ENCODE data around the gene URI1.
A peak's percentile ranks its signal among the peaks of the same experiment; 100 is the strongest.

The URI1 gene

GRCh38 chr19:30020189-30020588 is 78.2 kb downstream of the URI1 start:
- no peaks in the 10 kb centered on the region; the same call in 1 of the 2 replicates for H3K36me3 ChIP-seq (ENCODE audit: insufficient read depth, low read length)
- no peak overlapping the region for H3K4me3 ChIP-seq (ENCODE audit: low read depth, low read length)

GRCh38 chr19:30022659-30023058 is 80.6 kb downstream of the URI1 start:
- H3K4me1 ChIP-seq (ENCODE audit: control insufficient read depth, insufficient read depth, low read length, unreplicated experiment): no peaks in the 10 kb centered on the region
- no peaks in the 10 kb centered on the region for H3K79me2 ChIP-seq (ENCODE audit: control insufficient read depth, insufficient read depth, low read length, unreplicated experiment)
- H3K27me3 ChIP-seq (ENCODE audit: insufficient read depth, low read length): no peaks in the 10 kb centered on the region
- H2AFZ ChIP-seq (ENCODE audit: low read length, unreplicated experiment): no peak overlapping the region
- no peak overlapping the region for H3K4me3 ChIP-seq (ENCODE audit: low read depth, low read length)
- H3K36me3 ChIP-seq (ENCODE audit: insufficient read depth, low read length): no peaks in the 10 kb centered on the region; the same call in 1 of the 2 replicates
- no peak overlapping the region for H3K27ac ChIP-seq (ENCODE audit: low read depth, low read length)

More at GRCh38 chr19:30020189-30020588, 78.2 kb downstream of the URI1 start:
- H3K4me1 ChIP-seq (ENCODE audit: control insufficient read depth, insufficient read depth, low read length, unreplicated experiment): no peaks in the 10 kb centered on the region
- no peak overlapping the region for H3K27ac ChIP-seq (ENCODE audit: low read depth, low read length)
- no peaks in the 10 kb centered on the region for H3K79me2 ChIP-seq (ENCODE audit: control insufficient read depth, insufficient read depth, low read length, unreplicated experiment)
- no peak overlapping the region for H2AFZ ChIP-seq (ENCODE audit: low read length, unreplicated experiment)
- no peaks in the 10 kb centered on the region for H3K27me3 ChIP-seq (ENCODE audit: insufficient read depth, low read length)

GRCh38 chr19:30023330-30023729 is 81.3 kb downstream of the URI1 start:
- Histone ChIP-seq H3K4me1 (ENCODE audit: control insufficient read depth, insufficient read depth, low read length, unreplicated experiment) (no peaks in the 10 kb centered on the region), H3K27ac (ENCODE audit: low read depth, low read length) (no peak overlapping the region), H3K79me2 (ENCODE audit: control insufficient read depth, insufficient read depth, low read length, unreplicated experiment) (no peaks in the 10 kb centered on the region), H3K4me3 (ENCODE audit: low read depth, low read length) (no peak overlapping the region), H2AFZ (ENCODE audit: low read length, unreplicated experiment) (no peak overlapping the region), H3K36me3 (ENCODE audit: insufficient read depth, low read length) (no peaks in the 10 kb centered on the region; the same call in 1 of the 2 replicates), H3K27me3 (ENCODE audit: insufficient read depth, low read length) (no peaks in the 10 kb centered on the region)

GRCh38 chr19:30024091-30024490 is 82.1 kb downstream of the URI1 start:
- no peak overlapping the region for H3K27ac ChIP-seq (ENCODE audit: low read depth, low read length)
- H3K27me3 ChIP-seq (ENCODE audit: insufficient read depth, low read length): no peaks in the 10 kb centered on the region
- no peaks in the 10 kb centered on the region for H3K79me2 ChIP-seq (ENCODE audit: control insufficient read depth, insufficient read depth, low read length, unreplicated experiment)
- no peak overlapping the region for H2AFZ ChIP-seq (ENCODE audit: low read length, unreplicated experiment)
- no peaks in the 10 kb centered on the region for H3K4me1 ChIP-seq (ENCODE audit: control insufficient read depth, insufficient read depth, low read length, unreplicated experiment)
- H3K4me3 ChIP-seq (ENCODE audit: low read depth, low read length): no peak overlapping the region
- H3K36me3 ChIP-seq (ENCODE audit: insufficient read depth, low read length): no peaks in the 10 kb centered on the region; the same call in 1 of the 2 replicates

GRCh38 chr19:30026933-30027332 is 84.9 kb downstream of the URI1 start:
- Histone ChIP-seq H3K4me3 (ENCODE audit: low read depth, low read length) (no peak overlapping the region), H2AFZ (ENCODE audit: low read length, unreplicated experiment) (no peak overlapping the region), H3K36me3 (ENCODE audit: insufficient read depth, low read length) (peaks cover 7% of the 10 kb centered on the region), H3K27me3 (ENCODE audit: insufficient read depth, low read length) (no peaks in the 10 kb centered on the region), H3K79me2 (ENCODE audit: control insufficient read depth, insufficient read depth, low read length, unreplicated experiment) (no peaks in the 10 kb centered on the region), H3K27ac (ENCODE audit: low read depth, low read length) (no peak overlapping the region), H3K4me1 (ENCODE audit: control insufficient read depth, insufficient read depth, low read length, unreplicated experiment) (peaks cover 7% of the 10 kb centered on the region)

GRCh38 chr19:30028118-30028991 is 86.3 kb downstream of the URI1 start:
- no peaks in the 10 kb centered on the region for H3K27me3 ChIP-seq (ENCODE audit: insufficient read depth, low read length)
- H3K36me3 ChIP-seq (ENCODE audit: insufficient read depth, low read length): peaks cover 11% of the 10 kb centered on the region
- no peak overlapping the region for H2AFZ ChIP-seq (ENCODE audit: low read length, unreplicated experiment)
- H3K79me2 ChIP-seq (ENCODE audit: control insufficient read depth, insufficient read depth, low read length, unreplicated experiment): no peaks in the 10 kb centered on the region
- peaks cover 7% of the 10 kb centered on the region for H3K4me1 ChIP-seq (ENCODE audit: control insufficient read depth, insufficient read depth, low read length, unreplicated experiment)
- no peak overlapping the region for H3K4me3 ChIP-seq (ENCODE audit: low read depth, low read length)
- no peak overlapping the region for H3K27ac ChIP-seq (ENCODE audit: low read depth, low read length)

GRCh38 chr19:30028992-30029343 is 86.9 kb downstream of the URI1 start:
- Histone ChIP-seq H2AFZ (ENCODE audit: low read length, unreplicated experiment) (no peak overlapping the region), H3K36me3 (ENCODE audit: insufficient read depth, low read length) (peaks cover 13% of the 10 kb centered on the region), H3K79me2 (ENCODE audit: control insufficient read depth, insufficient read depth, low read length, unreplicated experiment) (no peaks in the 10 kb centered on the region), H3K27me3 (ENCODE audit: insufficient read depth, low read length) (no peaks in the 10 kb centered on the region), H3K27ac (ENCODE audit: low read depth, low read length) (peak overlapping the region; percentile 71; the same call in 1 of the 2 replicates), H3K4me1 (ENCODE audit: control insufficient read depth, insufficient read depth, low read length, unreplicated experiment) (peaks cover 7% of the 10 kb centered on the region), H3K4me3 (ENCODE audit: low read depth, low read length) (no peak overlapping the region)

- Histone ChIP-seq H3K27me3 (ENCODE audit: insufficient read depth, low read length) (no peaks in the 10 kb centered on the region), H3K79me2 (ENCODE audit: control insufficient read depth, insufficient read depth, low read length, unreplicated experiment) (no peaks in the 10 kb centered on the region), H3K27ac (ENCODE audit: low read depth, low read length) (peak overlapping the region; percentile 71), H3K4me1 (ENCODE audit: control insufficient read depth, insufficient read depth, low read length, unreplicated experiment) (peaks cover 7% of the 10 kb centered on the region), H3K36me3 (ENCODE audit: insufficient read depth, low read length) (peaks cover 17% of the 10 kb centered on the region), H2AFZ (ENCODE audit: low read length, unreplicated experiment) (no peak overlapping the region), H3K4me3 (ENCODE audit: low read depth, low read length) (no peak overlapping the region)
Measured at GRCh38 chr19:30029721-30030510, 87.9 kb downstream of the URI1 start.

GRCh38 chr19:30034321-30034720 is 92.3 kb downstream of the URI1 start:
- Histone ChIP-seq H3K36me3 (ENCODE audit: insufficient read depth, low read length) (peaks cover 28% of the 10 kb centered on the region), H3K27me3 (ENCODE audit: insufficient read depth, low read length) (no peaks in the 10 kb centered on the region), H3K79me2 (ENCODE audit: control insufficient read depth, insufficient read depth, low read length, unreplicated experiment) (no peaks in the 10 kb centered on the region), H3K27ac (ENCODE audit: low read depth, low read length) (no peak overlapping the region), H2AFZ (ENCODE audit: low read length, unreplicated experiment) (no peak overlapping the region), H3K4me1 (ENCODE audit: control insufficient read depth, insufficient read depth, low read length, unreplicated experiment) (peaks cover 7% of the 10 kb centered on the region), H3K4me3 (ENCODE audit: low read depth, low read length) (no peak overlapping the region)

- Histone ChIP-seq H3K27ac (ENCODE audit: low read depth, low read length) (no peak overlapping the region), H2AFZ (ENCODE audit: low read length, unreplicated experiment) (no peak overlapping the region), H3K27me3 (ENCODE audit: insufficient read depth, low read length) (no peaks in the 10 kb centered on the region), H3K4me3 (ENCODE audit: low read depth, low read length) (no peak overlapping the region), H3K36me3 (ENCODE audit: insufficient read depth, low read length) (peaks cover 23% of the 10 kb centered on the region), H3K4me1 (ENCODE audit: control insufficient read depth, insufficient read depth, low read length, unreplicated experiment) (no peaks in the 10 kb centered on the region), H3K79me2 (ENCODE audit: control insufficient read depth, insufficient read depth, low read length, unreplicated experiment) (no peaks in the 10 kb centered on the region)
Measured at GRCh38 chr19:30036154-30037129, 94.4 kb downstream of the URI1 start.
